GM21447 (cell line): ENCODE data around the gene OXSR1.
"Not testable (repeated sequence)": the region's sequence is repeated elsewhere in the genome, so short reads cannot be mapped to it uniquely, and the experiment has no call there.

Experiments used
- ATAC-seq: cut with Tn5 transposase; IDR thresholded peaks from one replicate; pipeline ENCODE4 v1.9.1; 2021; ENCODE audit not compliant: unreplicated experiment

OXSR1 gene

DNA sequence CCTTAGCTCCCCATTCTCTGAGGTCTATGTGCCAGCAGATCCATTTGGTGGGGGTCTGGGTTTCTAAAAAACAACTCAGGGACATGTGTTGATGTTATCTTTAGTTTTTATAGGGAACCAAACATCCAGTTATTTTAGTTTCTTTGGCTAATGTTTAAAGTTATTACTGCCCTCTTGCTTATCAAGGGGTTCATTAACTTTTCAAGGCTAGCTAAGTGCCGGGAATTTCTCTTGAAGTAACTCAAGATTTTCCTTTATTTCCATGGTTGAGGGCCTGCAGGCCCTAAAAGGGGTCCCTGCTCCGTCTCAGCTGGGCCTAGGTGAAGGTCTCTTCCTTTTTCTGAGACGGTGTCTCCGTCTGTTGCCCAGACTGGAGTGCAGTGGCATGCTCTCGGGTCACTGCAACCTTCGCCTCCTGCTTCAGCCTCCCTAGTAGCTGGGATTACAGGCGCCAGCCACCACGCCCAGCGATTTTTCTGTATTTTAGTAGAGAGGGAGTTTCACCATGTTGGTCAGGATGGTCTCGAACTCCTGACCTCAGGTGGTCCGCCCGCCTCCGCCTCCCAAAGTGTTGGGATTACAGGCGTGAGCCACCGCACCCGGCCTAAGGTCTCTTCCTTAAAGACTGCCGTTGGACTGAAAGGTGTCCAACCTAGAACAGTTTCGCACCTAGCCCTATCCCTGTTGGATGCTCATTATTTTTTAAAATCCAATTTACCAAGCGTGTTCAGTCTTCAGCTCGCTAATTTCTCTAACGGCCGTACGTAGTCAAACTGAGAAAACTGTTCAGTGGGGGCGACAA lies 1.3 kb upstream of the OXSR1 start:
- no peak for ATAC-seq

- ATAC-seq: no peak
Measured at GRCh38 chr3:38164643-38164951, 740 bp upstream of the OXSR1 start.

- peak; percentile 2 for ATAC-seq
Measured at GRCh38 chr3:38165722-38166387, 518 bp downstream of the OXSR1 start.

- no peak for ATAC-seq
Measured at GRCh38 chr3:38167591-38167990, 2.3 kb downstream of the OXSR1 start.

DNA sequence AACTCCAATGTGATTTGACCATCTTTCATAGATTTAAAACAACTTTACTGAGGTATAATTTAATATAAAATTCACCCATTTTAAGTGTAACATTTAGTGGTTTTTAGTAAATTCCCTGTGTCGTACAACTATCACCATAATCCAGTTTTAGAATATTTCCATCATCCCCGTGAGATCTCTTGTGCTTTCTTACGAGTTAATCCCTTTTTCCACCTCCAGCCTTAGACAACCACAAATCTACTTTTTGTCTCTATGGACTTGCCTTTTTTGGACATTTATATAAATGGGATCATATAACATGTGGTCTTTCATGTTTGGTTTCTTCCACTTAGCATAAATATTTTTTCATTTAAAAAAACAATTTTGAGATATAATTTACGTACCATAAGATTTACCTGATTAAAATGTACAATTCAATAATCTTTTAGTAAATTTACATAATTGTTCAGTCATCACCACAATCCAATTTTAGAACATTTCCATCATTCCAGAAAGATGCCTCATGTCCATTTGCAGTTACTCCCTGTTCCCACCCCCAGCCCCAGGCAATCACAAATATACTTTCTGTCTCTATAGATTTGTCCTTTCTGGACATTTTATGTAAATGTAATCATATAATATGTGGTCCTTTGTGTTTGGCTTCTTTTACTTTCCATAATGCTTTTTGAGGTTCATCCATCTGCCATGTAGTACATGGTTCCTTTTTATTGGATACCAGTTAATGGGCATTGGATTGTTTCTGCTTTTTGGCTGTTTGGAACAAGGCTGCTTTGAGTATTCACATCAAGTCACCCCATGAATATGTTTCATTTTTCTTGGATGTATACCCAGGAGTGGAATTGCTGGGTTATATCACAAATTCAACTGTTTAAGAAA lies 3.1 kb downstream of the OXSR1 start:
- no peak for ATAC-seq

DNA sequence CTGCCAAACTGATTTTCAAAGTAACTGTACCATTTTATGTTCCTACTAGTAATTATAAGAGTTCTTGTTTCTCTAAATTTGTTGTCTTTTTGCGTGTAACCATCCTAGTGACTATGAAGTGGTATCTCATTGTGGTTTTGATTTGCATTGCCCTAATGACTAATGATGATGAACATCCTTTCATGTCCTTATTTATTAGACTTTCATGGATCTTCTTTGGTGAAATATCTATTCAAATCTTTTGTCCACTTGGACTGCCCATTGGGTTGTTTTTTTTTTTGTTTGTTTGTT lies 3.6 kb downstream of the OXSR1 start:
- no peak for ATAC-seq

- ATAC-seq: no peak
Measured at GRCh38 chr3:38170722-38171121, 5.4 kb downstream of the OXSR1 start.

DNA sequence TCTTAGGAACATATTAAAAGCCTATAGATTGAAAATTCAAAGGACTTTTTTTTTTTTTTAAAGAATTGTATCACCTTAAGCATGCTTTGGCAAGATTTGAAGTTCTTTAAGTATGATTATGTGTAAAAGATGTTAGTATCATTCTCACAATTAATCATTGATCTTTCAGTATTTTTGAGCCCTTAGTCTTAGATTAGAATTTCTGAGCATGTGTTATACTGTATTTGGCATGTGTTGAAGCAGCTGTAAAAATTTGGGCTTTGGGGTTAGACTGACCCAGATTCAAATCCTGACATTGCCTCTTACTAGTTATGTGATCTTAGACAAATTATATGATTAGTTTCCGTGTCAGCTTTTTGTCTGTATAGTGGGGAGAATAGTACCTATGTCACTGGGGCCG lies 6.3 kb downstream of the OXSR1 start:
- ATAC-seq: no peak

GRCh38 chr3:38173834-38174418 lies 8.6 kb downstream of the OXSR1 start:
- ATAC-seq: peak; percentile 57

DNA sequence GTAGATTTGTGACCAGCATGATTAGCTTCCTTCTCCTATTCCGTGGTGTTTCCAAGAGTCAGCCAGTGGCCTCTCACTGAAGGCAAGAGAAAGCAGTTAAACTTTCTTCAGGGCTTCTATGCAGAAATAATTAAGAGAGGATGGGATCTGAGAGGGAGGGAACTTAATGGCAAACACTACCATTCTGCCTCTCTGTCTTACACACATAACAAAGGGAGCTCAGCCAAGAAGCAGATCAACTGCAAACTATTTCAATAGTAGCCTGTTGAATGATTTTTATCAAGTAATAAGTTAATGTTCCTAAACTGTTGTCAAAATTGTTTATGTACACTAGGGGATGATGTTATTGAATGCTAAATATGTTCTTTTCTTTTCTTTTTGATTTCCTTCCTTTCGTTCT lies 11.8 kb downstream of the OXSR1 start:
- no peak for ATAC-seq

- ATAC-seq: no peak
Measured at GRCh38 chr3:38186781-38187180, 21.4 kb downstream of the OXSR1 start.

GRCh38 chr3:38190481-38190881 lies 25.1 kb downstream of the OXSR1 start:
- no peak for ATAC-seq

DNA sequence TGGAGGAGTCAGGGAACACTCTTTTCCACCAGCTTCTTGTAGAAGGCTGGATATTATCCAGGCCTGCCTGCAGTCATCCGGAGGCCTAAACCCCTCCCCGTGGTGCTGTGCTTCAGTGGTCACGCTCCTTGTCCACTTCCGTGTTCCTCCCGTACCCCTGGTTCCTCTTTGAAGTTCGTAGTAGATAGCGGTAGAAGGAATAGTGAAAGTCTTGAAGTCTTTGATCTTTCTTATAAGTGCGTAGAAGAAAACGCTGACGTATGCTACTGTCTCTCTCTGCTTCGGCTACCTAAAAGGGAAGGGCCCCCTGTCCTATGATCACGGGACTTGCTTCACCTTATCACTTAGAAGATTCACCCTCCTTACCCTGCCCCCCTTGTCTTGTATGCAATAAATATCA lies 37.6 kb downstream of the OXSR1 start:
- ATAC-seq: not testable (repeated sequence)

GRCh38 chr3:38203690-38204089 lies 38.4 kb downstream of the OXSR1 start:
- no peak for ATAC-seq

DNA sequence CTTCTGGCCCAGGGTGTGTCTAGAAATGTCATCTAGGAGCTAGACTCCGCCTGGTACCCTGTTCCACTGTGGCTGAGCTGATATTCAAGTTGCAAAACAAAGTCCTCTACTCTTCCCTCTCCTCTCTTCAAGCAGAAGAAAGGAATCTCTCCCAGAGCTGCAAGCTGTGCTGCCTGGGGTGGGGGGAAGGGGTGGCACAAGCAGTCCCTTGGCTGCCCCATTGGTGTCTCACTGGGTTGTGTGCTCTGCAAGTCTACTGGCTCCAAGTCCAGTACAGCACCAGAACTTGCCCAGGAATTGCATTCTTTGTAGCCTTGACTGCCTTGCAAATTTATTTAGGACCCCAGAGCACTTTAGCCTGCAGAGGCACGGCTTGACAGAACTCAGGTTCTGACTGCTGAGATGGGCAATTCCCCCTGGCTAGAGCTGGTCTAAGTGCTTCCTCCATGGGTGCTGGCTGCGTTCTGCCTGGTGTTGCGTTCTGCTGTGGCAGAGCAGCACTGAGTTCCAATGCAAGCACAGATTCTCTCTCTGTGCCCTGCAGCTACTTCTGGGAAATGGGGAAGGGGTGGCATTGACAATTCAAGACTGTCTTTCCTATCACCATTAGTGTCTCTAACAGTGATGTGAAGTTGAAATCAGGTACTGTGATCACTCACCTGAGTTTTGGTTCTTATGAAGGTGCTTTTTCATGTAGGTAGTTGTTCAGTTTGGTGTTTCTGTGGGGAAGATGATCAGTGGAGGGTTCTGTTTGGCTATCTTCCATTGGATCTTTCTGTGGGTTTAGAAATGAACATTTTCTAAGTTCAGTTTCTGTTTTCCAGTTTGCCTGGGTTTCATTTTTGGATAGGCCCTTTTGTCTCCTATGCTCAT lies 39.5 kb downstream of the OXSR1 start:
- no peak for ATAC-seq

DNA sequence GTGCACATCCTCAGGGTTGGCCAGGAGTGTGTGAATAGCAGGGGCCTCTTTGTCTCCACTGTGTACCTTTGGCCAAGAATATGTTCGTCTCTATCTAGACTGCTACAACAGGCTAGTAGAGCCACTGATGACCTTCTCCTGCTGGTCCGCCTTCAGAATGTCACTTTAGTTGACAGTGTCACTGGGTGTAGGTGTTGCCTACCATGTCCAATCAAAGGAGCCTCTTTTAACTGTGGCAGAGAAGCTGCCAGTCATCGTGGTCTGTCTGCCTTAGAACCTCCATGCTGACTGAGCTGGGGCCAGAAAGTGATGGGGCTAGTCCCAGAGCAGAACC lies 40.1 kb downstream of the OXSR1 start:
- no peak for ATAC-seq

DNA sequence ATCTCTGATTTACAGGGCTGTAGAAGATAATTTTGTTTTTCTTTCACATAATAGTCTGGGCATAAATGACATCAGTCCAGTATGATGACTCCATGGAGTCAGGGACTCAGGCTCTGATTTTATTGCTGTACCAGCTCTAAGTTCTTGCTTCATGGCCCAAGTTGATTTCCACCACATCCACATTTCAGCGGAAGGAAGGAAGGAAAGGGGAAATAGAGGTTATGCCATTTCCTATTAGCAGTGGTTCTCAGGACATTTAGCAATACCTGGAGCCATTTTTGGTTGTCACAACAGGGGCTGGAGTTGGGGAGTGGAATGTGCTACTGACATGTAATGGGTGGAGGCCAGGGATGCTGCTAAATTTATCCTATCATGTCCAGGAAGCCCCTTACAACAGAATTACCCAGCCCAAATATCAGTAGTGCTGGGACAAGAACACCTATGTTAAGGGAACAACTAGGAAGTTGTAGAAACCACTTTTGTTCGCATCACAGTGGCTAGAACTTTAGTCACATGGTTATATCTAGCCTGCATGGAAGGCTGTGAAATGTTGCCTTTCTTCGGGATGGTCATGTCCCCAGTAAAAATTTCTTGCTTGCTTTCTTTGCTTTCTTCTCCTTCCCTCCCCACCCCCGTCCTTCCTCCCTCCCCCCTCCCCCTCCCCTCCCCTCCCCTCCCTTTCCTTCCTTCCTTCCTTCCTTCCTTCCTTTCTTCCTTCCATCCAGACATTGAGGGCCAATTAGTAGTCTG lies 42.1 kb downstream of the OXSR1 start:
- ATAC-seq: no peak

DNA sequence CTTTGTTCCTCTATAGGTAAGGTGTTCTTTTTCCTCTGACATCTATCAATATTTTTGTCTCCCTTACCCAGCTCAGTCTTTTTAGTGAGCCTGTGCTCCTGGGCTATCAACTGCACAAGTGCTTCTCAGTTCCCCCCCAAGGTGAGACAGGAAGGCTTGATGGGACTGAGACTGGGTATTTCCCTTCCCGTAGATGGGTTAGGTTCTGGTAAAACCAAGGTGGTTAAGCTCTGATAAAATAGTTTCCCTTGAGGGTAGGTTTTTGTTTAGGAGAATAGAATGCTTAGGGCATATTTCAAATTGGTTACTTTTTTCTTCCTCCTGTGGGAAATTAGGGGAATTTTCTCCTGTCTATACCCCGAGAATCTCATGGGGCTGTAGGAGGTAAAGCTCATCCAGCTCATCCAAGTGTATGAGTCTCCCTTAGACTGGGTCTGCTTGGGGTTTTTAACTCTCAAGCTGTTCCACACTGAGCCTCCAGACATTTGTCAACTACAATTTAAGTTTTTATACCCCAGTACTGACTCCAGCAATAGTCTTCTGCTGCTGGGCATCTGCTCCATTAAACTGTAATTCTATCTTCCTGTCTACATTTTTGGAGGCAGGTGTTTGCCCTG lies 44.9 kb downstream of the OXSR1 start:
- peak; percentile 94 for ATAC-seq

- ATAC-seq: no peak
Measured at GRCh38 chr3:38212141-38212540, 46.8 kb downstream of the OXSR1 start.

DNA sequence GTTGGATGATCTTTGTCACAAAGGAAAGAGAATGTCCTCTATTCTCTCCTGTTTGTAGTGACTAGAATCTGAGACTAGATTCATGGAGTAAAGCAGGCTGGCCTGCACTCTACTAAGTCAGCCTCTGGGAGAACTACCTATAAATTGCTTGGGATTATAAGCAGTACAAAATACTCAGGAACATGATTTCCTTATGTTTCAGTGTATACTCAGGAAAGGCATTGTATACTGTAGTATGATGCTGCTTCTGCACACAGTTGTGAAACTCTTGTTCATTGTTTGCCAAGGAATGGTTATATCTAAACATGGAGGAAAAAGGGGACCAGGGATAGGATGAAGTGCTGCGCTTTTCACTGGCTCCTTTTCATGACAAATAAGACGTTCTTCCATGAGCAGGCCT lies 49.2 kb downstream of the OXSR1 start:
- no peak for ATAC-seq
